HepG2 (cell line): ENCODE results near the gene NALCN. TPM values are rescaled to one million over a fixed set of nuclear protein-coding genes. Genes with fewer than 3 reads are reported as not detected.

ENCODE experiments used
- ATAC-seq: fragments of 200-7000 bp; cut with Tn5 transposase; 3 replicates; pipeline ENCODE4 v1.9.1; 2020; ENCODE audit warnings: mild to moderate bottlenecking, moderate library complexity
- BruUV-seq: library from RNA; stranded (reverse); fragments of 400-500 nt; replicated peaks from 2 replicates; lab custom pipeline; 2021; lab: Mats Ljungman, UMichigan
- CTCF ChIA-PET: fragments of 300-600 bp; formaldehyde crosslinking; extraction: SDS; loops from one replicate; lab custom pipeline; 2021; ENCODE audit warnings: low total read pairs, inconsistent platforms, low intra/inter-chr PET ratio; lab: Yijun Ruan, JAX
- POLR2A ChIA-PET: fragments of 350-600 bp; sonication (Branson Sonifier 250); formaldehyde crosslinking; loops from one replicate; lab custom pipeline; 2020; ENCODE audit warnings: antibody characterized with exemption, inconsistent platforms; lab: Yijun Ruan, JAX
- DNase-seq: peaks from one replicate; pipeline ENCODE4 v3.0.0-alpha.2; 2015; ENCODE audit warnings: low spot score
- FAIRE-seq: peaks from 3 replicates; lab custom pipeline; 2011; peaks lifted over from hg19 to GRCh38; lab: Jason Lieb, UNC
- H2AFZ ChIP-seq: one replicate; pipeline ENCODE4 v1.6.1; 2011; ENCODE audit warnings: low read length, inconsistent platforms
- H3K27ac ChIP-seq: fragments of 300-600 bp; 3 replicates; pipeline ENCODE4 v1.8.0; 2011; ENCODE audit warnings: mixed run types, mild to moderate bottlenecking, mixed read lengths, low read length, inconsistent platforms; ENCODE audit not compliant: insufficient read depth; ENCODE audit errors: extremely low read length
- H3K27me3 ChIP-seq, 2 experiments: fragments of 200-600 bp in 1 of 2; 2 replicates in 1 of 2; 3 replicates in 1 of 2; pipeline versions ENCODE4 v1.6.0 to v1.8.0; 2011; ENCODE audit warnings: low read length in 2 of 2, mild to moderate bottlenecking in 2 of 2, moderate library complexity in 2 of 2, inconsistent platforms in 1 of 2; ENCODE audit not compliant: insufficient read depth in 2 of 2, control insufficient read depth in 1 of 2
- H3K36me3 ChIP-seq, 2 experiments: fragments of 200-600 bp in 1 of 2; replicated peaks in 1 of 2; 2 replicates in 1 of 2; 3 replicates in 1 of 2; pipeline versions ENCODE4 v1.5.1 to v1.8.0; 2011; ENCODE audit warnings: low read length in 2 of 2, inconsistent platforms in 1 of 2; ENCODE audit not compliant: insufficient read depth in 2 of 2, control insufficient read depth in 1 of 2
- H3K4me1 ChIP-seq: 2 replicates; pipeline ENCODE4 v1.5.1; 2012; ENCODE audit warnings: low read length, inconsistent platforms; ENCODE audit not compliant: insufficient read depth
- H3K4me2 ChIP-seq: 2 replicates; pipeline ENCODE4 v1.6.0; 2011; ENCODE audit warnings: low read depth, low read length, inconsistent platforms
- H3K4me3 ChIP-seq, 3 experiments: fragments of 200-600 bp in 1 of 3; sonication (generic), shearing (Covaris generic) in 1 of 3; replicated peaks in 1 of 3; 2 replicates each; pipeline ENCODE4 v1.5.1; 2011 to 2016; ENCODE audit warnings: low read length in 3 of 3, inconsistent platforms in 2 of 3, low read depth in 2 of 3, mild to moderate bottlenecking in 2 of 3, control low read depth in 1 of 3, mixed read lengths in 1 of 3; ENCODE audit not compliant: insufficient read depth in 1 of 3
- H3K79me2 ChIP-seq: one replicate; pipeline ENCODE4 v1.6.1; 2011; ENCODE audit warnings: low read length, inconsistent platforms; ENCODE audit not compliant: insufficient read depth
- H3K9ac ChIP-seq: 2 replicates; pipeline ENCODE4 v1.6.0; 2011; ENCODE audit warnings: mild to moderate bottlenecking, low read depth, low read length, inconsistent platforms; ENCODE audit not compliant: insufficient read depth
- H3K9me3 ChIP-seq: 2 replicates; pipeline ENCODE4 v1.5.1; 2012; ENCODE audit warnings: mild to moderate bottlenecking, low read length
- H4K20me1 ChIP-seq: 2 replicates; pipeline ENCODE4 v1.6.0; 2011; ENCODE audit warnings: inconsistent platforms, mild to moderate bottlenecking, low read length, moderate library complexity; ENCODE audit not compliant: insufficient read depth
- AFF4 ChIP-seq: sonication (generic); formaldehyde crosslinking; IDR thresholded peaks from 2 replicates; pipeline ENCODE4 v1.4.0; 2020; ENCODE audit warnings: missing genetic modification reagents
- ATF6 ChIP-seq: sonication (generic); formaldehyde crosslinking; conservative IDR thresholded peaks from 2 replicates; pipeline ENCODE4 v1.4.0; 2020; ENCODE audit warnings: missing genetic modification reagents
- CREB3 ChIP-seq: sonication (generic); formaldehyde crosslinking; IDR thresholded peaks from 2 replicates; pipeline ENCODE4 v1.5.0; 2020; ENCODE audit warnings: missing genetic modification reagents
- ETV6 ChIP-seq: sonication (generic); formaldehyde crosslinking; conservative IDR thresholded peaks from 2 replicates; pipeline ENCODE4 v1.4.0; 2020; ENCODE audit warnings: missing genetic modification reagents
- HNRNPUL1 ChIP-seq: fragments of 200-400 bp; formaldehyde crosslinking; IDR thresholded peaks from 2 replicates; pipeline ENCODE4 v1.6.1; 2017; ENCODE audit warnings: low read depth, mild to moderate bottlenecking, low read length, moderate library complexity
- NBN ChIP-seq: fragments of 450-650 bp; conservative IDR thresholded peaks from 2 replicates; pipeline ENCODE4 v1.6.1; 2017
- POLR2AphosphoS5 ChIP-seq: IDR thresholded peaks from 2 replicates; pipeline ENCODE4 v1.6.1; 2012; ENCODE audit warnings: low read depth, low read length
- PRDM4 ChIP-seq: sonication (generic); formaldehyde crosslinking; IDR thresholded peaks from 2 replicates; pipeline ENCODE4 v1.9.0; 2021; ENCODE audit warnings: missing genetic modification reagents, borderline replicate concordance
- SSRP1 ChIP-seq: IDR thresholded peaks from 2 replicates; pipeline ENCODE4 v1.6.1; 2016; ENCODE audit warnings: control low read depth
- ZKSCAN1 ChIP-seq: fragments of 150-350 bp; IDR thresholded peaks from 2 replicates; pipeline ENCODE4 v1.6.1; 2014; ENCODE audit warnings: low read length
- ZNF121 ChIP-seq: sonication (generic); formaldehyde crosslinking; IDR thresholded peaks from 2 replicates; pipeline ENCODE4 v1.5.0; 2020; ENCODE audit warnings: mild to moderate bottlenecking, missing genetic modification reagents
- ZNF354B ChIP-seq: sonication (generic); formaldehyde crosslinking; IDR thresholded peaks from 2 replicates; pipeline ENCODE4 v1.8.0; 2022; ENCODE audit warnings: mild to moderate bottlenecking, missing genetic modification reagents
- WGBS: methylation state at CpG from one replicate; pipeline ENCODE4 v1.1.6; 2017; ENCODE audit warnings: low lambda C conversion rate; 5-methylcytosine and 5-hydroxymethylcytosine counted together
- in situ Hi-C: cut with HindIII; loops from 2 replicates; pipeline ENCODE4 v1.10.0; 2017; ENCODE audit warnings: low pct_unique_long_range_greater_than_20kb; ENCODE audit not compliant: extremely low pct_ligation_motif_present
- intact Hi-C: fragments of 100-400 bp; cut with micrococcal nuclease; formaldehyde crosslinking; loops from one replicate; pipeline ENCODE4 v1.10.0; 2022; ENCODE audit not compliant: unreplicated experiment
- polyA plus RNA-seq, 8 experiments: library from polyadenylated mRNA; depleted of rRNA in 3 of 8; stranded (reverse) in 7 of 8; unstranded in 1 of 8; fragments of >200 nt; fragmentation: Illumina TruSeq in 4 of 8; extraction: Trizol in 4 of 8; gene quantifications; 2 replicates each; pipeline versions ENCODE4 v1.2.1 to v1.2.3, GENCODE V29; 2011 to 2016; ENCODE audit warnings: low read depth in 4 of 8, missing spikeins in 1 of 8, mixed read lengths in 1 of 8; ENCODE audit not compliant: insufficient read depth in 1 of 8
- total RNA-seq, 5 experiments: library from RNA; depleted of rRNA; stranded (reverse); fragments of >200 nt; fragmentation: Illumina TruSeq; extraction: Trizol; gene quantifications; 2 replicates each; pipeline ENCODE4 v1.2.3, GENCODE V29; 2016; ENCODE audit warnings: low read depth in 1 of 5
- TF ChIP-seq, protein P1 (sequence below): sonication (generic); formaldehyde crosslinking; IDR thresholded peaks from 2 replicates; pipeline ENCODE4 v1.4.0; 2020; ENCODE audit warnings: mild to moderate bottlenecking, missing genetic modification reagents

The NALCN gene
- total and polyA plus RNA-seq, 2 of the 13 experiments (the other 11 are each of a cell fraction or from before 2014, with no cell fraction given): not detected

DNA sequence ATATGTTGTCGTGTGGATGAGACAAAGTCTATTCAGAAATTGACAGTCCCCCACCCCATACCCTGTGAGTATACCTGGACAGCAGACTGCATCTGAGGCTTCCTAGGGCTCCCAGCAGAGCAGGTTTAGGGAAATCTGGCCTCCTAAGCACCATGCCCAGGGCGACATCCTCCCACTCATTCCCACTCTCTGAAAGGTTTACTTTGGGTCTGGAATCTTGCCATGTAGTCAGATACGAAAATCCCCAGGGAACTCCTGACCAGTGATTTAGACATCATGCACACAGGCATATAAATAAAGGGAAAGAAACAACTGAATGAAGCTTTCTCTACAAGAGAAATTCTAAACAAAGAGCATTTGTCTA lies 717 bp upstream of the NALCN start:
- Histone ChIP-seq H3K79me2 (no peaks in the 10 kb centered on the region), H3K9me3 (no peaks in the 10 kb centered on the region), H3K27me3 (peaks cover 0 to 15% of the 10 kb centered on the region in 2 experiments; a peak in 3 of 5 replicates), H3K27ac (no peak overlapping the region), H3K4me3 (no peak overlapping the region), H4K20me1 (no peaks in the 10 kb centered on the region), H3K36me3 (no peaks in the 10 kb centered on the region), H2AFZ (no peak overlapping the region), H3K9ac (no peak overlapping the region), H3K4me2 (no peak overlapping the region), H3K4me1 (no peaks in the 10 kb centered on the region)
- FAIRE-seq (no peak), ATAC-seq (peak; percentile 44), DNase-seq (no peak)
- CTCF ChIA-PET: no interaction called here
- in situ Hi-C loops (no loop called here), intact Hi-C loops (no loop called here)
- POLR2A ChIA-PET: no interaction called here
- BruUV-seq: no TSS peak
- WGBS: 24% methylated on average over 2 of the region's 3 CpGs
- TF ChIP-seq POLR2AphosphoS5 (no peak), CREB3 (CRISPR knock-in tag) (no peak), ETV6 (CRISPR knock-in tag) (no peak), NBN (no peak), ZKSCAN1 (no peak), ATF6 (no peak), HNRNPUL1 (no peak), ZNF354B (CRISPR knock-in tag) (no peak), PRDM4 (CRISPR knock-in tag) (no peak), SSRP1 (CRISPR knock-in tag) (no peak), ZNF121 (no peak), AFF4 (no peak)
- TF ChIP-seq, protein P1, sequence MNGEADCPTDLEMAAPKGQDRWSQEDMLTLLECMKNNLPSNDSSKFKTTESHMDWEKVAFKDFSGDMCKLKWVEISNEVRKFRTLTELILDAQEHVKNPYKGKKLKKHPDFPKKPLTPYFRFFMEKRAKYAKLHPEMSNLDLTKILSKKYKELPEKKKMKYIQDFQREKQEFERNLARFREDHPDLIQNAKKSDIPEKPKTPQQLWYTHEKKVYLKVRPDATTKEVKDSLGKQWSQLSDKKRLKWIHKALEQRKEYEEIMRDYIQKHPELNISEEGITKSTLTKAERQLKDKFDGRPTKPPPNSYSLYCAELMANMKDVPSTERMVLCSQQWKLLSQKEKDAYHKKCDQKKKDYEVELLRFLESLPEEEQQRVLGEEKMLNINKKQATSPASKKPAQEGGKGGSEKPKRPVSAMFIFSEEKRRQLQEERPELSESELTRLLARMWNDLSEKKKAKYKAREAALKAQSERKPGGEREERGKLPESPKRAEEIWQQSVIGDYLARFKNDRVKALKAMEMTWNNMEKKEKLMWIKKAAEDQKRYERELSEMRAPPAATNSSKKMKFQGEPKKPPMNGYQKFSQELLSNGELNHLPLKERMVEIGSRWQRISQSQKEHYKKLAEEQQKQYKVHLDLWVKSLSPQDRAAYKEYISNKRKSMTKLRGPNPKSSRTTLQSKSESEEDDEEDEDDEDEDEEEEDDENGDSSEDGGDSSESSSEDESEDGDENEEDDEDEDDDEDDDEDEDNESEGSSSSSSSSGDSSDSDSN: no peak
